NCI-H82 treated with DMSO at 0.1 percent for 48 hours (cell line): ENCODE measurements around the gene PHKB.

Experiments used
- DNase-seq: peaks from one replicate; lab custom pipeline; 2025; ENCODE audit not compliant: unreplicated experiment; lab: John Stamatoyannopoulos, UW

PHKB gene

GRCh38 chr16:47565454-47565853 lies 104.3 kb downstream of the PHKB start:
- no peak for DNase-seq

GRCh38 chr16:47567321-47567720 lies 106.2 kb downstream of the PHKB start:
- no peak for DNase-seq

DNA sequence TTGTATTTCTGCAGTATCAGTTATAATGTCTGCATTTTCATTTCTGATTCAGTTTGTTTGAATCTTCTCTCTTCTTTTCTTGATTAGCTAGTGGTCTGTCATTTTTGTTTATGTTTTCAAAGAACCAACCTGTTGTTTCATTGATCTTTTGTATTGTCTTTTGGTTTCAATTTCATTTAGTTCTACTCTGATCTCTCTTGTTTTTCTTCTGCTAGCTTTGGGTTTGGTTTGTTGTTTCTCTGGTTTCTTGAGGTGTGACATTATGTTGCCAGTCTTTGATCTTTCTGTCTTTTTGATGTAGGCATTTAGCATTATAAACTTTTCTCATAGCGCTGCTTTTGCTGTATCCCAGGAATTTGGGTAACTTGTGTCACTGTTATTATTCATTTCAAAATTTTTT lies 107.2 kb downstream of the PHKB start:
- no peak for DNase-seq

DNA sequence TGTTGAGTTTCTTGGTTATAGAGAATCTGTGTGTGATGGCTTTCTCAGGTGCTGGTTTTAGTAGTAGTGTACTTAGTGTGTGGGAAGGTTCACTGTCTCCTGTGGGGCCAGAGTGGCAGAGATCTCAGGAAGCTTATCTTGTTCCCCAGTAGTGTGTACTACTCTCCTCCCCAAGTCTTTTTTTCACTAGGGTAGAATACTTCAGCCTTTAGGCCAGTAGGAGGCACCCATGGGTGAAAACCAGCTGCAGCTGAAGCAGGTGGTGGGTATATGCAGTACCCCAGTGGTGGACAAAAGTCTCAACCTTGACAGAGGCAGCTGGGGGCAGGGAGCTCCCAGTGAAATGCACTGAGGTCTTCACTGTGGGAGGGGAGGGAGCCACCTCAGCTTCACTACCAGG lies 109.9 kb downstream of the PHKB start:
- no peak for DNase-seq

DNA sequence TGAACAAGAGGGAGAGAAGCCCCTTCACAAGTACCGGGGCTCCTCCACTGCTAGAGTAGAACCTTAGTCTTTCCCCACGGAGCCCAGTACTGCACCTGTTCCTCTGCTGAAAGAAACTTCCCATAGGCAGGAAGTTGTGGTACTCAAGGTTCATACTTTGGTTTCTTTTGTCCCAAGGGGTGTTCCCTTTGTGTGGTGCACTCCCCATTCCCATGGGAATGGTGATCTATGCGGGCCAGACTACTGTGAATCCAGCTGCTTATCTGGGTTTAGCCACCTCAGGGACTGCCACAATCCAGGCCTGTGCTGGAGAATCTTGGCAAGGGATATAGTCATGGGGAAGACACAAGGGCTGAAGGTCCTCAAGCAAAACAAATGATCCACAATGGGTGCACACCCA lies 110.6 kb downstream of the PHKB start:
- no peak for DNase-seq

DNA sequence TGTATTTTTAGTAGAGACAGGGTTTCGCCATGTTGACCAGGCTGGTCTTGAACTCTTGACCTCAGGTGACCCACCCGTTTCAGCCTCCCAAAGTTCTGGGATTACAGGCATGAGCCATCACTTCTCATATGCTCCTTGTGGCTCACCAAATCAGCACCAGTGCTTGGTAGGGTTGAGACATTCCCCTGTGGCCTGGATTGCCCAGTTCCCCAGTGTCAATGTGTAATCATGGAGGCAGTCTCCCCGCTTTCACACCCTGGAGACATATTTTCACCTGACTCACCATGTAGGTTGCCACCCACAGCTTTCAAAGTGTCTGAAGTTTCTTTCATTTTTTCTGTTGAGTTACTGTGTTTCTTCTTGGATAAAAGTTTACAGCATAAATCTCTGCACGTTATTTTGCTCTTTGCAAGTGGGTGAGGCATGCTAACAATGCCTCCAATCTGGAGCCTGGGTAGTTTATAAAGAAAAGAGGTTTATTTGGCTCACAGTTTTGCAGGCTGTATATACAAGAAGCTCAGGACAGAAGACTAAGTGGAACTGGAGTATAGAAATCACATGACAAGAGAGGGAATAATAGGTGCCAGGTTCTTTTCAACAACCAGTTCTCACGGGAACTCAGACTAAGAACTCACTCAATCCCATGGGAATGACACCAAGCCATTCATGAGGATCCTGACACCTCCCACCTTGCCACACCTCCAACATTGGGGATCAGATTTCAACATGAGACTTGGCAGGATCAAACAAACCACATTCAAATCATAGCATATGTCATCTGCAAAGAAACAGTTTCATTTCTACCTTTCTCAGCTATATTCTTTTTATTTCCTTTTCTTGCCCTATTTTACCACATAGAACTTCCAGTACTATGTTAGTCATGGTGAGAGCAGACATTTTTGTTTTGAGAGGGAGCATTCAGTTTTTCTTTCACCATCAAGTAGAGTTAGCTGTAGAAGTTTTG lies 113.2 kb downstream of the PHKB start:
- DNase-seq: no peak

GRCh38 chr16:47577029-47577428 lies 115.9 kb downstream of the PHKB start:
- no peak for DNase-seq

GRCh38 chr16:47578033-47578432 lies 116.9 kb downstream of the PHKB start:
- DNase-seq: no peak

DNA sequence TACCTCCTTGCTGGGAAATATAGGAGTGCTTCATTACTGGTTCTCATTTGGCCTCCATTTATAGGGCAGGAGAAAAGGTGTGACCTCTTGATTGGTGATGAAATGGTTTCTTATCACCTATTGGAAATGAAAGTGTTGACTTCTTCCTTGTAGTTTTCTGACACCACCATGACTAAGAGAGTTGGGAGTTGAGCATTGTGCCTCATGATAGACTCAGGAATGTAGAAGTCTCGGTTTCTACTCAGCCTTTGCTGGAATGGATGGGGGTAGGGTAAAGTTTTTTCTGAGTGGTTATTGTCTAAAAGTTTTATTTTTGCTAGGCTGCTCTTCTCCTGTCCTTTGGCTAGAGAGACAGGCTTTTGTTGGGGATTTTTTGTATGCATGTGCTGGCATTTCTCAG lies 117.4 kb downstream of the PHKB start:
- DNase-seq: no peak

DNA sequence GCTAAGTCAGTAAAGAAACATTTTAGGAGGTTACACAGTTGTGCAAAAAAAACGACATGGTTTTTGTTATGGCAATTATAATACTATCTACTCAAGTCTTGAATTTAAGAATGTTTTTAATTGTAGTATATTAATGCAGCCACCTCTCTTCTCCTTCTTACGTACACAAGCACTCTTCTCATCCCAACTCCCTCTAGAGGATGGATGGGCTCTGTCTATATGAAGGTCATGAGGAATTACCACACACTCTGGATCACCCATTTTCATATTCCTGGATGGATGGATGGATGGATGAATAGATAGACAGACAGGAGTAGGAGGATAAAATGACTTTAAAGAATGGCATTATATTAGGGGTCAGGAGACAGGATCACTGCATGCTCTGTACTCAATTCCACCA lies 120.0 kb downstream of the PHKB start:
- no peak for DNase-seq

GRCh38 chr16:47584464-47585225 lies 123.5 kb downstream of the PHKB start:
- DNase-seq: no peak

DNA sequence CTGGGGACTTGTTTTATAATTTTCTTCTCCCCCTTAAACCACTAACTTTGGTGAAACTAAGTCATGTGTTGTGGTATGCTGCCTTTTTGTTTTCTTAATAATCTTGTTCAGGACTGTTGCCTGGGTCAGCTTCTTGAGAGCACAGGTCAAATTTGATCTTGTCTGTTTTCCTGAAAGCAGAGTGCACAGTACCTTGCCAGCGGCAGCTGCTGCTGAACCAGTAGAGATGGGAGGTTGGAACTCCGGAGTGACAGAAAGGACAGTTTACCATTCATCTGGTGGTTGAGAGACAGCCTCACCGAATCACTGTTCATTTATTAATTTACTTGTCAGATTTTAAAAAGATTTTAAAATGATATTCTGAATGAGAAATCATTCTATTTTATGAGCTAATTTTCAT lies 125.0 kb downstream of the PHKB start:
- no peak for DNase-seq

DNA sequence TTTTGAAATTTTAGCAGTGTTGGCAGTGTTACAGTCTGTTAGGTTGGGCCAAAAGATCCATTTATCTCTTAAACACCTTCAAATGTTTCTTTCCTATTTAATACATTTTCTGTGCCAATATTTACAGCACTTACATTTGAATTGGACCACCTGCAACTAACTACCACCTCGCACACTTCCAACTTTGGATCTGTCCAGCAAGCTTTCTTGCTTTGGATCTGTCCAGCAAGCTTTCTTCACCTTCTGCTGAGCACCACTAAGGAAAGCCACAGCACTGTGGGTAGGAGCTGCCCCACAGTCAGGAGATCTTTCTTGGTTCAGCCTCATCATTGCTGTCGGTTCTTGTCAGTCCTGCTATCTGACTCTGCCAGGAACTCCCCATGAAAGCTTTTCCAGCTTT lies 129.3 kb downstream of the PHKB start:
- no peak for DNase-seq

GRCh38 chr16:47592232-47592631 lies 131.1 kb downstream of the PHKB start:
- DNase-seq: no peak

DNA sequence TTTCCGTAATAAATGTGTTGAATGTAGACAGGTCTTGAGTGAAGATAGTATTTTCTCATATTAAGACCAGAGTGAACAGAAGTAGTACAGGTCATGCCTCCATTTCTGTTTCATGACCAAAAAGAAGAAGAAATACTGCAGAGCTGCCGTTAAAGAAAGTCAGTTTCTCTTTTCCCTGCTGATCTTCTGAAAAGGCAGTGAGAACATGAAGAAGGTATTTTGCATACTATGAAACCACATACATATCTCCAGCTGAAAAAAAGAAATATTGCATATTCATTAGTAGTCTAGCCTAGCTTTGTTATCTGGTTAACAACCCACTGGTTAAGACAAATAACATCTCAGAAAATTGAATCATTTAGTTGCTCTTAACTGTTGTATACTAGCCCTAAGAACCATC lies 138.4 kb downstream of the PHKB start:
- DNase-seq: no peak

DNA sequence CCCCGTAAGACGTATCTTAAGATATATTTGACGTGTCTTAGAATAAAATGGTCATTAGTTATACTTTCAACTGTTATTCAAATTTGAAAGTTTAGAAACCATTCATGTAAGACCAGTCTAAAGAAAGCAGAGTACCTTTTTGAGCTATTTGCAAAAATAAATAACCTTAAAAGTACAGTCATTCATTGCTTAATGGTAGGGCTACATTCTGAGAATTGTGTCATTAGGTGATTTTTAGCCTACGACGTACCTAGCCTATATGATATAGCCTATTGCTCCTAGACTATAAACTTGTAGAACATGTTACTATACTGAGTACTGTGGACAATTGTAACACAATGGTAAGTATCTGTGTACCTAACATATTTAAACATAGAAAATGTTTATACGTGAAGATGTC lies 139.2 kb downstream of the PHKB start:
- no peak for DNase-seq

- DNase-seq: no peak
Observed at GRCh38 chr16:47604306-47604705, 143.2 kb downstream of the PHKB start.

GRCh38 chr16:47611042-47611441 lies 149.9 kb downstream of the PHKB start:
- DNase-seq: no peak

- no peak for DNase-seq
Observed at GRCh38 chr16:47611848-47612493, 150.8 kb downstream of the PHKB start.

- DNase-seq: no peak
Observed at GRCh38 chr16:47612711-47613110, 151.6 kb downstream of the PHKB start.

GRCh38 chr16:47613251-47613650 lies 152.1 kb downstream of the PHKB start:
- no peak for DNase-seq

DNA sequence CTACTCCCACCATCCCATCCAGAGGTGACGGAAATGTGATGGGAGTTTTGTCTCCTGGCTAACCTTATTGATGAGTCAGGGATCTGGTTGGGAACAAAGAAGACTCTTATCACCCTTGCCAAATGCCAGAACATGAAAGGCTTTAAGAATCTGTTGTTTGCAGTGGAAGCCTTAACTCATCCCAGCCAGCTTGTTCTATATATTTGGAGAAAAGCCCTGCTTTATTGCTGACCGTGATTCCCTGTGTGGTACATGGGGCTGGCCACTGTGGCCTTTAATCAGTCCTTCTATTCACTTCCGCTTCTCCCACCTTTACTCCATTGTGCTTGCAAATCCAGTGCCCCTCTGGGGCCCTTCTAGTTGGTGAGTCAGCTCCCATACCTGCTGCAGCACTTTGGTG lies 156.6 kb downstream of the PHKB start:
- no peak for DNase-seq
